ENCODE data around the gene TSSC4.

The TSSC4 gene

DNA sequence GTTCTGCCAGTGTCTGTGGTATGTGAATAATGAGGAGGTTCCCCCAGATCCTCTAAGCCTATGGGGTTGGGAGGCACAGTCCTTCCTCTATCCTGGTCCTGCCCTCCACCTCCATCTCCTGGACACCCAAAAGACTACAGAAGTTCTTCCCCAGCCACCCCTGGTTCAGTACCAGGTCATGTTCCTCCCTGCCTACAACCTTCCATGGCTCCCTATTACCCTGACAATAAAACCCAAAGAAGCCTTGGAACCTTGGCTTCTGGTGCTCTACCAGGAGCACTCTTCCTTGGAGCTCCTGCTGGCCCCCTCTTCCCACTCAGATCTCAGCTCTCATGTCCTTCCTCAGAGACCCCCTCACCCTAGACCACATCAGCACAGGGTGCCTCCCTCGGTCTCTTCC lies 30.8 kb downstream of the TSSC4 start:
- DNase-seq = no peak

DNA sequence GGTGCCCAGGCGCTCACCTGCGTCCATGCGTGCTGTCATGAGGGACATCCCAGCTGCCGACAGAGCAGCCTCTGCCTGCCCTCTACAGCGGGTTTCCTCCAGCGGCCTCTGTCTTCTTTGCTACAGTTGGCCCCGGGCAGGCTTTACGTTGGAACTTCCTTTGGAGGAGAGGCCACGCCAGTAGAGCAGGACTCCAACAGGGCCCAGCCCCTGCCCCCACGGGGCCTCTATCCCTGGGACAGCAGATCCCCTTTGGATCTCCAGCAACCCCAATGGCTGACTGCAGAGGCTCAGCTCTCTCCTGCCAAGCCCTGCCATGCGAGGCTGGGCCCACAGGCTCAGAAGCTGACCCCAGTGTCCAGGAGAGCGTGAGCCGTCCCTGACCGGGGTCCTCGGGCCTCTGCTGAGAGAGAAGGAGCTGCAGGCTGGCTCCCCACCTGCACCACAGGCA lies 31.6 kb downstream of the TSSC4 start:
- DNase-seq = no peak

DNA sequence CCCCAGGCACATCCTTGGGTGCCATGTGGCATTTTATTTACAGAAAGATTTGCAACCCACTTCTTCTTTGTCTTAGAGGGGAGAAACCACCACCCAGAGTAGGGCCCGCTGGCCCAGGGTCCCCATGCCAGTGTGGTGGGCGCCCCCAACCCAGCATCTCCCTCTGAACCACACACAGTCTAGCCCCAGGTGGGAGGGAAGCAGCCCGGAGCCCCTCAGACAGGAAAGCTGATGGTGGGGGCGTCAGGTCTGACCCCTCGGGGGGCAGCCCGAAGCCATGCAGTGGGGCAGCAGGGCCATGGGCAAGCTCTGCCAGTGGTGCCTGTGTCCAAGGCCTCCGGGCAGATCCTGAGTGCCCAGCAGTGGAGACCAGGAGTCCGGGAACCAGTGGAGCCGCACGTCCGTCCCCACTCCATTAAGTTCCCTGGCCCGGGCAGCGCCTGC lies 32.1 kb downstream of the TSSC4 start:
- no peak for DNase-seq

DNA sequence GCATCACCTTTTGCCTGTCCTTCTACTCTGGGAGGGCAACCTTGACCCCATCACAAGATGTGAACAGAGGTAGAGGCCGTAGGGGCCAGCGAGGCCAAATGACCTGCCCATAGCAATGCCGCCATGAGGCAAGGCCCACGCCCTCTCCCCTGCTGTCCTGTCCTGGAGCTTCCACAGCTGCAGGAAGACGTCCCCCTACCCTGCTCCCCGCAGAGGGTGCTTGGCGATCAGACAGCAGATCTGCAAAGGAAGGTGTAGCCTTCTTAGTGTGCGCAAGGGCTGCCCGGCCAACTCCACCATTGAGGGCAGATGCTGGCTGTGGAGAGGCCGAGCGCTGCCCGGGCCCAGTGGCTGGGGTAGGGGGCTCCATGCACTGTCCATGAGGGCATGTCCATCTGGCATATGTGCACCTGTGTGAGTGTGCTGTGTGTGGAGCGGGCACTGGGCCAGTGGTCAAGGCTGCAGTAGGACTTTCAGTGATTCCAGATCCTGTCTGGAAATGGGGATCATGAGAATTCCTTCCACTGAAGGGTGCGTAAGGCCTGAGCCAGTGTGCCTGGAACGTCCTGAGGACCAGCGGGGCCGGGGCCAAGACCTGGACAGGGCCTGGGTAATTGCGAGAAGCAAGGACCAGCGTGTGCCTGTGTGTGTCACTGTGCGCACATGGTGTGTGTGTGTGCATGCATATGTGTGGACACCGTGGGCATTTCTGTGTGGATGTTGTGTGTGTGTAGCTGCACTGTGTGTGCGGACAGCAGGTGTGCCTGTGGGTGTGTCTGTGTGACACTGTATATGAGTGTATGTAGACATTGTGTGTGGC lies 32.8 kb downstream of the TSSC4 start:
- no peak for DNase-seq

DNA sequence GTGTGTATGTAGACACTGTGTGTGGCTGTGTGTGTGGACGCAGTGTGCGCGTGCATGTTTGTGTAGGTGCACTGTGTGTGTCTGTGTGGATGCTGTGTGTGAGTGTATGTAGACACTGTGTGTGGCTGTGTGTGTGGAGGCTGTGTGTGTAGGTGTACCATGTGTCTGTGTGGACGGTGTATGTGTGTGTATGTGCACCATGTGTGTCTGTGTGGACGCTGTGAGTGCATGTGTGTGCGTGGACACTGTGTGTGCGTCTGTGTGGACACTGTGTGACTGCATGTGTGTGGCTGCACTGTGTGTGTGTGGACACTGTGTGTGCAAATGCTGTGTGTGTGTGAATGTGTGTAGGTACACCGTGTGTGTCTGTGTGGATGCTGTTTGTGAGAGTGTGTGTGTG lies 33.5 kb downstream of the TSSC4 start:
- DNase-seq = no peak

DNA sequence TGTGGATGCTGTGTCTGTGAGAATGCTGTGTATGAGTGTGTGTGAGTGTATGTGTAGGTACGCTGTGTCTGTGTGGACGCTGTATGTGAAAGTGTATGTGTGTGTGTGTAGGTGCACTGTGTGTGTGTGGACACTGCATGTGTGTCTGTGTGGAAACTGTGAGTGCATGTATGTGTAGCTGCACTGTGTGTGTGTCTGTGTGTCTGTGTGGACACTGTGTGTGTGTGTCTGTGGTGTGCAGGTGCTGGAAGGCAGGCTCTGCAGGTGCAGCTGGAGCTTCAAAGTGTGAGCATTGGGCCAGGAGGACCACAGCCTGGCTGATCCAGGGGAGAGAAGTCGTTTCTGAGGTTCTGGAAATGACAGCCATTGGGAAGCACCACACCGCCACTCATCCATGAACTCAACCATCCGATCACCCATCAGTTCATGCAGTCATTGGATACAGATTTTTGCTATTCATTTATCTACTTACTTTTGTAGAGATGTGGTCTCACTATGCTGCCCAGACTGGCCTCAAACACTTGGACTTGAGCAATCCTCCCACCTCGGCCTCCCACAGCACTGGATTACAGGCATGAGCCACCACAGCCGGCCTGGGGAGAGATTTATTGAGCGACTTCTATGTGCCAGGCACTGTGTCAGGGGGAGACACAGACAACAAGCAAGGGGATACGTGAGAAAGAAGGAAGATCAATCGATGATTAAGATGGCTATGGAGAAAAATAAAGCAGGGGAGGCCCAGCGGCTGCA lies 34.1 kb downstream of the TSSC4 start:
- no peak for DNase-seq

DNA sequence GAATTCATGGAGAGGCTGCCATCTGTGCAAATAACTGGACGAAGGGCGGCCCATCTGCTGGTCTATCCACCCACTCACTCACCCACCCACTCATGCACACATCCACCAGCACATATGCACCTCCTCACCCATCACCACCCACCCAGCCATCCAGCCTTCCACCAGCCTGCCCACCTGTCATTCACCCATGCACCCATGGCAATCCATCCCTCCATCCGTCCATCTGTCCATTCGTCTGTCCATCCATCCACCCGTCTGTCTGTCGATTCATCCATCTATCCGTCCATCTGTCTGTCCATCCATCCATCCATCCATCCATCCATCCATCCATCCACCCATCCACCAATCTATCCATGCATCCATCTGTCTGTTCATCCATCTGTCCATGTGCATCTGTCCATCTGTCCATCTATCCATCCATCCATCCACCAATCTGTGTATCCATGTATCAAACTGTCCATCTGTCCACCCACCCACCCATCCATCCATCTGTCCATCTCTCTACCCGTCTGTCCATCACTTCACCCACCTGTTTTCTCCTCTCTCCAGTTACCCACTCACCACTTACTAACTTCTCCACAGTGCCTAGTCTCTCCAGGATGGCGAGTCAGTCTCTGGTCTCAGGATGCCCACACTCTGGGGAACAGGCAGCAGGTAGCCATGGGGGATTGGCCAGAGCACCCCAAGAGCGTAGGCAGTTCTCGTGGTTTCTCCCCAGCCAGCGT lies 34.9 kb downstream of the TSSC4 start:
- no peak for DNase-seq

DNA sequence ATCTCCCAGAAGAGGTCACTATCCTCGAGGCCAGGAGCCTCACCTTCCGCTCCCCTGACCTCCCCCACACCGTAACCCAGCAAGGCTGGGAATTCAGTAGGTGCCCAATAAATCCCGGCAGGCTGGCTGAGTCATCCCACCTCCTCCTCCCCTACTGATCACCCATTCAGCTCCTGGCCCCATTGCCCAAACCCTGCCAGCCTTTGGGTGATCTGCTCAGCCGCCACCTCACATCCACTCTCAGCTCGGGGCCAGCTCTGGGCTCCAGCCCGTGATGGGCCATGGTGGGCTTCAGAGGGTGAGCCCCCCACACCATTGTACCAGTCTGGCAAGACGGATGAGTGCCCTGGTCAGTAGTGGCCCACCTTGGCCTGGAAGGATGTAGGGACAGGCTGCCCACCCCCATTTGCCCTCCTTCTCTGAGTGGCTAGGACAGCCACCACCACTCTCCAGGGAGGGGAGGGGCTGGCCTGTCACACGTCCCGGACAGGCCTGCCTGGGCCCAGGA lies 35.5 kb downstream of the TSSC4 start:
- no peak for DNase-seq

DNA sequence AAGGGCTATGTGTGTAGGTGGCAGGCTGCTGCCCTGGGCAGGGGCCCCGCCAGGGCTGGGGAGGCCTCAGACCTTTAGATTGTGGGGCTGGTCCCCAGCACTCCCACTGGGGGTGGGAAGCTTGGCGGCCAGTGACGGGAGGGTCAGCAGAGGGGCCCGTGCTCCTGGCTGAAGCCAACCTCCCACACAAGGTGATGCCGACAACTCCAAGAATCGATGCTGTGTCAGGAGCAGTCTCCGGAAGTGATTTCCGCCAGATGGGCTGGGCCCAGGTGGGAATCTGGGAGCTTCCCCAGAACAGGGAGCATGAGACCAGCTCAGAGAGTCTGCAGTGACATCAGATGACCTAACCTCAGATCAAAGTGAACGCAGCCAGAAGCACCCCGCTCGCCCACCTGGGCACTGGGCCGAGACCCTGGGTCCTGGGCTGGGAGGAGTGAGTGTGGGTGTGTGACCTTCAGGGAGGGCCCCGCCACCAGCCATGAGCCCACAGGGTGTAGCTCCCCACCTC lies 36.0 kb downstream of the TSSC4 start:
- DNase-seq = no peak

DNA sequence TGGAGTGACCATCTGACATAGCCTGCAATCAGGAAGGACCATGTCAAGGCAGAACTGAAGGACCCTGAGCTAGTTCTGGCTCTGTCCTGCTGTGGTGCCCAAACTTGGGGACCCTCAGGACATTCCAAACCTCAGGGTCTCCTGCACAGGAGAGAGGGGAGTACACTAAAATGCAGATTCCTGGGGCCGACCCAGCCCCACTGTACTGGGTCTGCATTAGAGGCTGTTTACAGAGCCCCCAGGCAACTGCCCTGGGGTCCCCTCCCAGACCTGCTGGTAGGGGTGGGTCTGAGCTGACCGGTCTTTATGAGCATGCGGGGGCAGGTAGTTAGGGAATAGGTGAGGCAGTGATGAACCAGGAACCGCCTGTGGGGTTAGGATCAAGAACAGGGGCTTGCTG lies 37.0 kb downstream of the TSSC4 start:
- DNase-seq = no peak

DNA sequence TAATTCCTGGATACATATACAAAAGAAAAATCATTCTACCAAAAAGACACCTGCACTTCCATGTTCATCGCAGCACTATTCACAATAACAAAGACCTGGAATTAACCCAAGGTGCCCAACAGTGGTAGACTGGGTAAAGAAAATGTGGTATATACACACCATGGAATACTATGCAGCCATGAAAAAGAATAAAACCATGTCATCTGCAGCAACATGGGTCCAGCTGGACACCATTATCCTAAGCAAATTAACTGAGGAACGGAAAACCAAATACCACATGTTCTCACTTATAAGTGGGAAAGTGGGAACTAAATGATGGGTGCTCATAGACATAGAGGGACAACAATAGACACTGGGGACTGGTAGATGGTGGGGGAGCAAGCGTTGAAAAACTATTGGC lies 39.3 kb downstream of the TSSC4 start:
- DNase-seq = no peak

DNA sequence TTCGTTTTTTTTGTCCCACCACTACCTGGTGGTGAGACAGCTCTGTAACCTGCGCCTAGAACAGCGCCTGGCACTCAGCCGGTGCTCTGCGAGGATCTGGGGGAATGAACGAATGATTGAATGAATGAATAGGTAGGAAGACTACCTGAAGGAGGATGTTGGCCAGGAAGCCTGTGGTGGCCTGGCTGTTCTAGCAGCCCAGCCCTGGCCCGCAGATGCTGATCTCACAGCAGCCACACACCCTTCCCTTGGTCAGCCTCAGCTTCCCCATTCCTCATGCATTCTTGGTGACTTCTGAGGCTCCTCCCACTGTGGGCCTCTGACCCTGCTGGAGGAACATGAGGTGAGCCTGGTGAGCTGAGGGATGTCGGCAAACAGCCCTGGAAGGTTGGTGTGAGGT lies 40.1 kb downstream of the TSSC4 start:
- no peak for DNase-seq

DNA sequence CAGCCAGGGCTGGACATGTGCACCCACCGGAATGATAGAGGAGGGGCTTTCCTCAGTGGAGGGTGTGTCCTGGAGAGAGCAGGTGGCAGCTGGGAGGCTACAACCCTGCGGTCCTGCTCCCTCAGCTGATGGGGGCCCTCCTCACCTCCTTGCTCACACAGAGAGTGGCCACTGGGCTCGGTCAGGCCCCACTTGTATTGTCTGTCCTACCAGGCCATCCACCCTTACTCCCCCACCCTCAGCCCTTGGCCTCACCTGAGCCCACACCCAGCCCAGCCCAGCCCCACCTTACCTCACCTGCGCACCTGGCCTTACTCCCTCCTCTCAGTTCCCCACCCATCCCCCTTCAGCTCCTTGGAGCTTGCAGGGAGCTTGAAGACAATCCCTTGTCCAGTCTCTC lies 40.6 kb downstream of the TSSC4 start:
- no peak for DNase-seq

DNA sequence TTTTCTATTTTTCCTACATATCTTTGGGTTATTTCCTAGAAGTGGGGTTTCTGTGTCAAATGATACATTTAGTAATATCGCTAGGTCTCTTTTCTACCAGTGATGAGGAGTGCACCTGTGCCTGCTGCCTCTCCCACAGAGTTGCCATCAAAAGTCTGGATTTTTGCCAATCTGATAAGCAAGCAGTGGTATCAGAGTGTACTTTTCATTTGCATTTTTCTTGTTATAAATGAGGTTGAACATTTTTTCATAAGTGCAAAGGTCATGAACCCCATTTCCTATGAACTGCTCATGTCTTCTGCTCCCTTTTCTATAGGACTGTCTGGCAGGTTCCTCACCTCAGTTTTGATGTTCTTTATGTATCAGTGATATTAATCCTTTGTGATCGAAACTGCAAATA lies 42.0 kb downstream of the TSSC4 start:
- DNase-seq = no peak

DNA sequence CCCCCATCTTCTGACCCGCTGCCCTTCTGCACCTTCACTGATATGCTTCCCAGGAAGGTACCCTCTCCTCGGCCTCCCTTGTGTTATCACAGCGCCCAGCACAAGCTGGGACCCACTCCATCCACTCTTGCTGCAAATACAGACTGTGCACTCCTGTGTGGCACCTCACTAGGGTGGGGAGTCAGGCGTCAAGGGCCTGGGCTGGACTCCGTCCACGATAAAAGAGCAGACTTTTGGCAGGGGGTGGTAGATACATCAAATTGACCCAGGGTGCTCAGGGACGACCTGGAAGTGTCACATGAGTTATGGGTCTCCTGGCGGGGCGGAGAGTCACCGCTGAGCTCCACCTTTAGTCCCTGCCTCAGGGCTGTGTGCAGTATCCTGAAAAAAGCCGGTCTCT lies 42.9 kb downstream of the TSSC4 start:
- DNase-seq = no peak

DNA sequence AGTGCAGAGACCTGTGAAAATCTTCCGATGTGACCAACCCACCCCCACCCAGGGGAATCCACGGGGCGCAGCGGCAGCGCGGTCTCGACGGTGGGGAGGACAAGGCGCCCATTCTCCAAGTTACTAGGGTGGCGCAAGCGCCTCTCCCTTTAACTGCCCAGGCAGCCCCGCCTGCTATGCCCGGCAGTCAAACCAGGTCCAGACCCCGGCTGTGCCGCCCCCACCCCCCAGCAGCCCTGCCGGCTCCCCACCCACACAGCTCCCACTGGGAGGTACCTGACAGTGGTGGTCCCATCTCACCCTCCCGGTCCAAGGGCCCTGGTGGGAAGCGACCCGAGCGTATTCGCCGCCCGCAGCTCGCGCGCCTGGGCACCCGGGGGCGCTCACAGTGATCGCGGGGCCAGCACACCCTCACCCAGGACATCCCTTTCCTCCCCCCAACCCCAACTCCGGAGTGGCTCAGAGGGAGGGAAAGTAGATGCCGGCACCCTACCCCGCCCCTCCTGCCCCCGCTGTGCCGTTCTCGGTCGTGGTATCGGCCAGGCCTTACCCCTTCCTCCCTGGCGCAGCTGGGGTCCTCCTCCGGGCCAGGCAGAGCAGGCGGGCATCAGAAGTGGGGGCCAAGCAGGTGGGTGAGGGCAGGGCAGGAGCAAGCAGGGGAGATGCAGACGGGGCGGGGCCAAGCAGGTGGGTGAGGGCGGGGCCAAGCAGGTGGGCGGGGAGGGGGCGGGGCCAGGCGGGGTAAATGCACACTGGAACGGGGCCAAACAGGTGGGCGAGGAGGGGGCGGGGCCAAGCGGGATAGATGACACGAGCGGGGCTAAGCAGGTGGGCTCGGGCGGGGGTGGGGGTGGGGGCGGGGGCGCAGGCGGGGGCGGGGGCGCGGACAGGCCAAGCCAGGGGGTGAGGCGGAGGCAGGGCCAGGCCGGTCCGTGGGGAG lies 43.6 kb downstream of the TSSC4 start, which contains the start of gene TRPM5:
Gene TRPM5, minus strand, starts transcription at position 634 of the 940 bp plus-strand sequence. CDS start 21,478 bp downstream, outside the sequence.
- peak in 2 of 56 donors; percentile 23 to 41 for DNase-seq

DNA sequence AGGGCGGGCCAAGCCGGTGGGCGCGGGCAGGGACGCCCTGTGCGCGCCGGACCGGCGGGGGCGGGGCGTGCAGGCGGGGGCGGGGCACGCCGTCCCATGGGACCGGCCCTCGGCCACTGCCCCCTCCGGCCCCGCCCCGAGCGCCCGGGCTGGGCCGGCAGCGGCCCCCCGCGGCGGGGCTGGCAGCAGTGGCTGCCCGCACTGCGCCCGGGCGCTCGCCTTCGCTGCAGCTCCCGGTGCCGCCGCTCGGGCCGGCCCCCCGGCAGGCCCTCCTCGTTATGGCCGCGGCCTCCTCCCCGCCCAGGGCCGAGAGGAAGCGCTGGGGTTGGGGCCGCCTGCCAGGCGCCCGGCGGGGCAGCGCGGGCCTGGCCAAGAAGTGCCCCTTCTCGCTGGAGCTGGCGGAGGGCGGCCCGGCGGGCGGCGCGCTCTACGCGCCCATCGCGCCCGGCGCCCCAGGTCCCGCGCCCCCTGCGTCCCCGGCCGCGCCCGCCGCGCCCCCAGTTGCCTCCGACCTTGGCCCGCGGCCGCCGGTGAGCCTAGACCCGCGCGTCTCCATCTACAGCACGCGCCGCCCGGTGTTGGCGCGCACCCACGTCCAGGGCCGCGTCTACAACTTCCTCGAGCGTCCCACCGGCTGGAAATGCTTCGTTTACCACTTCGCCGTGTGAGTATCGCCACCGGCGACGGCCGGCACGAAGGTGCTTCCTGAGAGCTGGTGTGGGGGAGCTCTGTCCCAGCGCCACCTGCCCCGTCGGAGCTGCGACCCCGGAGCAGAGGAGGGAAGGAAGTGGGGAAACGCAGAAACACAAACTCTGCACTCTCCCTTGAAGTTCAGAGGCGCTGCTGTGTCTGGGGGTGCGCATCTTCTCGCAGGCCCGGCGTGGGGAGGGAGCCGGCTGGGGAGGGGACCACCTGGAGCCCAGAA lies 44.5 kb downstream of the TSSC4 start, which contains the start of gene KCNQ1:
Gene KCNQ1, plus strand, starts transcription at position 188 of the 925 bp plus-strand sequence. Its CDS starts 91 bp downstream, at position 279.
- no peak for DNase-seq

DNA sequence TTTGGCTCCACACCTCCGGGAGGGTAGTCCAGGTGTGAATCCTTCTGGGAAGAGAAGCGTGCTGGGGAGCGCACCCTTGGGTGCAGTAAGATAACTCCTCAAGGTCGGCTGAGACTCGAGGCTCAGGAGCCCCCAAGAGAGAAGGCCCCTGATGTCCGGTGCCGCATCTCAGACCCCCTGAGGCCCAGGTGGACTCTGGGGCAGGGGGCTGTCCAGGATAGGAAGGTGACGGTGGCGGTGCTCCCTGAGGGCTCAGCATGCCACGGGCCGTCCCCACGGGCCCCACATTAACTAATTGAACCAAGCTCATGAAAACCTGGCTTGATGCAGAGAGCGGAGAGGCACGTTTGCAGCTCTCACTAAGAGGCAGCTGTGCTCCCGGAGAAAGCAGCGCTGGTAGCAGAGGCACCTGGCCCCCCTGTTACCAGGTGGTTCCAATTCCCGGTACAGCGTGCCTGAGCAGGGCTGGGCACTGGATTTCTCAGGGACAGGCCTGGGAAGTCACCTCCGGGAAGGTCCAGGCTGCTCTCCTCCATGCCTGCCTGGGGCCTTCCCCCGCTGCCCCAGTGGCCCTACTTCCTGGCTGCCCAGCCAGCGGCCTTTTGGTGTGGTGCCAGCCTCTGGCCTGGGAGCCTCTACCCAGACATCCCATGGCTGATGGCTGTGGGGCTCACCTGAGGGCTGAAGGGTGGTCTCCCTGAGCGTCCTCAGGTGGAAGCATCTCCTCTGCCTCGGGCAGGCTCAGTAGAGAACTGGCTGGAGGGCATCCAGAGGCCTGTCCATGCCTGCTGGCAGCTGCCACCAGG lies 45.4 kb downstream of the TSSC4 start:
- no peak for DNase-seq
